ENCODE measurements around the gene NARS2.

The NARS2 gene

DNA sequence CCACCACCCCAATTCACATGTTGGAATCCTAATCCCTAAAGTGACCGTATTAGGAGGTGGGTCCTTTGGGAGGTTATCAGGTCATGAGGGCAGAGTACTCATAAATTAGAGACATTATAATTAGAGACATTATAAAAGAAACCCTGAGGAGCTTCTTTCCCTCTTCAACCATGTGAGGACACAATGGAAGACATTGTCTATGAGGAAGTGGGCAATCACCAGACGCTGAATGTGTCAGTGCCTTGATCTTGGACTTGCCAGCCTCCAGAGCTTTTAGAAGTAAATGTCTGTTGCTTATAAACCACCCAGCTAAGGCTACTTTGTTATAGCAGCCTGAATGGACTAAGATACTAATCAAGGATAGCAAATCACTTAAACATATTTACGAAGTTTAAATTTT is 171.8 kb downstream of the NARS2 start:
- no peak overlapping the region for H2AFZ ChIP-seq (ENCODE audit: low read depth, low read length, severe bottlenecking)
- no peak for TF ChIP-seq EZH2phosphoT487 (conservative IDR thresholded peaks at IDR 0.05; ENCODE audit: low read length)
- TF ChIP-seq, protein P1, sequence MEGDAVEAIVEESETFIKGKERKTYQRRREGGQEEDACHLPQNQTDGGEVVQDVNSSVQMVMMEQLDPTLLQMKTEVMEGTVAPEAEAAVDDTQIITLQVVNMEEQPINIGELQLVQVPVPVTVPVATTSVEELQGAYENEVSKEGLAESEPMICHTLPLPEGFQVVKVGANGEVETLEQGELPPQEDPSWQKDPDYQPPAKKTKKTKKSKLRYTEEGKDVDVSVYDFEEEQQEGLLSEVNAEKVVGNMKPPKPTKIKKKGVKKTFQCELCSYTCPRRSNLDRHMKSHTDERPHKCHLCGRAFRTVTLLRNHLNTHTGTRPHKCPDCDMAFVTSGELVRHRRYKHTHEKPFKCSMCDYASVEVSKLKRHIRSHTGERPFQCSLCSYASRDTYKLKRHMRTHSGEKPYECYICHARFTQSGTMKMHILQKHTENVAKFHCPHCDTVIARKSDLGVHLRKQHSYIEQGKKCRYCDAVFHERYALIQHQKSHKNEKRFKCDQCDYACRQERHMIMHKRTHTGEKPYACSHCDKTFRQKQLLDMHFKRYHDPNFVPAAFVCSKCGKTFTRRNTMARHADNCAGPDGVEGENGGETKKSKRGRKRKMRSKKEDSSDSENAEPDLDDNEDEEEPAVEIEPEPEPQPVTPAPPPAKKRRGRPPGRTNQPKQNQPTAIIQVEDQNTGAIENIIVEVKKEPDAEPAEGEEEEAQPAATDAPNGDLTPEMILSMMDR (IDR thresholded peaks at IDR 0.05; ENCODE audit: insufficient read depth, low read length, poor library complexity, severe bottlenecking), result no peak
- H3F3A ChIP-seq (ENCODE audit: insufficient read depth), result no peaks in the 10 kb centered on the region
- no peak overlapping the region for H3K4me3 ChIP-seq (ENCODE audit: insufficient read depth, low read length, poor library complexity, severe bottlenecking)
- no peaks in the 10 kb centered on the region for H3K79me2 ChIP-seq (ENCODE audit: insufficient read depth, low read length)
- H3K36me3 ChIP-seq (ENCODE audit: low read length), result no peaks in the 10 kb centered on the region
- H3K27me3 ChIP-seq (ENCODE audit: low read length), result no peaks in the 10 kb centered on the region
- H3K4me2 ChIP-seq (ENCODE audit: low read depth, low read length, poor library complexity, severe bottlenecking), result no peak overlapping the region
- H3K9me3 ChIP-seq (ENCODE audit: insufficient read depth, low read length), result no peaks in the 10 kb centered on the region
- H3K9ac ChIP-seq (ENCODE audit: low read length), result no peak overlapping the region
- H4K20me1 ChIP-seq (ENCODE audit: low read depth, low read length), result no peaks in the 10 kb centered on the region
- H3K9me2 ChIP-seq (replicated peaks; ENCODE audit: insufficient read depth, low read length), result no peaks in the 10 kb centered on the region
- no peak overlapping the region for H3K27ac ChIP-seq (ENCODE audit: low read depth, low read length)

DNA sequence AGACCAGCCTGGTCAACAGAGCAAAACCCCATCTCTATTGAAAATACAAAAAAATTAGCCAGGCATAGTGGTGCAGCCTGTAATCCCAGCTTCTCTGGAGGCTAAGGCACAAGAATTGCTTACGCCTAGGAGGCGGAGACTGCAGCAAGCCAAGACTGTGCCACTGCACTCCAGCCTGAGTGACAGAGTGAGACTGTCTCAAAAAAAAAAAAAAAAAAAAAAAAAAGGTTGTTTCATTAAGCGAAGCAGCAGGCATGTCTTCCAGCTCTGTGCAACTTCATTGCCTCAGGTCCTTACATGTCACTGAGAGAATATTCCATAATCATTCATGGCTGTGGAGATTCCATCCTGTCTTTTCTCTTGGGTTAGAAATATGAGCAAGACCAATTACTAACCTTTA is 174.0 kb downstream of the NARS2 start:
- TF ChIP-seq, protein P1 (IDR thresholded peaks at IDR 0.05; ENCODE audit: insufficient read depth, low read length, poor library complexity, severe bottlenecking), result no peak
- TF ChIP-seq EZH2phosphoT487 (conservative IDR thresholded peaks at IDR 0.05; ENCODE audit: low read length), result no peak
- Histone ChIP-seq H3K4me3 (ENCODE audit: insufficient read depth, low read length, poor library complexity, severe bottlenecking) (no peak overlapping the region), H3F3A (ENCODE audit: insufficient read depth) (no peaks in the 10 kb centered on the region), H3K9ac (ENCODE audit: low read length) (no peak overlapping the region), H2AFZ (ENCODE audit: low read depth, low read length, severe bottlenecking) (no peak overlapping the region), H3K36me3 (ENCODE audit: low read length) (no peaks in the 10 kb centered on the region), H3K4me2 (ENCODE audit: low read depth, low read length, poor library complexity, severe bottlenecking) (no peak overlapping the region), H3K9me2 (replicated peaks; ENCODE audit: insufficient read depth, low read length) (no peaks in the 10 kb centered on the region), H3K9me3 (ENCODE audit: insufficient read depth, low read length) (no peaks in the 10 kb centered on the region), H3K27me3 (ENCODE audit: low read length) (no peaks in the 10 kb centered on the region), H3K79me2 (ENCODE audit: insufficient read depth, low read length) (no peaks in the 10 kb centered on the region), H4K20me1 (ENCODE audit: low read depth, low read length) (no peaks in the 10 kb centered on the region), H3K27ac (ENCODE audit: low read depth, low read length) (no peak overlapping the region)

DNA sequence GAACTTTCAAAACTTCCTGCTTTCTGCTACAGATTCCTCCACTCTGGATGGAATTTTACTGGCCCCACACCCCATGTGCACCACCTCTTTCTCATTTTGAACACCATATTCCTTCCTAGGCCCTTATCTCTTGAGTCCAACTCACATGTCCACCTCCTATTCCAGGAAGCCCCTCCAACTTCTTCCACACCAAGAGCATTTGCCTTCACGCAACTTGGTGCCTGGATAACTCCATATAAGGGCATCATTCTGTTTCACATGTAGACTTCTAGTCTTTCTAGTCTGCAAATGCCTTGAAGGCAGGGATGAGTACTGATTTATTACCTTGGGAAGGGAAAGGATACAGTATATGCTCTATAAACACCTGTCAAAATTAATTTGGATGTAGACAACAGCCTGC is 174.5 kb downstream of the NARS2 start:
- Histone ChIP-seq H2AFZ (ENCODE audit: low read depth, low read length, severe bottlenecking) (no peak overlapping the region), H3K9ac (ENCODE audit: low read length) (no peak overlapping the region), H3K27me3 (ENCODE audit: low read length) (no peaks in the 10 kb centered on the region), H3K9me2 (replicated peaks; ENCODE audit: insufficient read depth, low read length) (no peaks in the 10 kb centered on the region), H3K79me2 (ENCODE audit: insufficient read depth, low read length) (no peaks in the 10 kb centered on the region), H3K36me3 (ENCODE audit: low read length) (no peaks in the 10 kb centered on the region), H3K4me3 (ENCODE audit: insufficient read depth, low read length, poor library complexity, severe bottlenecking) (no peak overlapping the region), H3F3A (ENCODE audit: insufficient read depth) (no peaks in the 10 kb centered on the region), H4K20me1 (ENCODE audit: low read depth, low read length) (no peaks in the 10 kb centered on the region), H3K27ac (ENCODE audit: low read depth, low read length) (no peak overlapping the region), H3K4me2 (ENCODE audit: low read depth, low read length, poor library complexity, severe bottlenecking) (no peak overlapping the region), H3K9me3 (ENCODE audit: insufficient read depth, low read length) (no peaks in the 10 kb centered on the region)
- TF ChIP-seq, protein P1 (IDR thresholded peaks at IDR 0.05; ENCODE audit: insufficient read depth, low read length, poor library complexity, severe bottlenecking), result no peak
- TF ChIP-seq EZH2phosphoT487 (conservative IDR thresholded peaks at IDR 0.05; ENCODE audit: low read length), result no peak

All from SU-DHL-6 (cell line).